GM18867 (cell line): ENCODE measurements around the gene ATG16L2.
"Not testable (repeated sequence)": the region's sequence is repeated elsewhere in the genome, so short reads cannot be mapped to it uniquely, and the experiment has no call there.

Experiments used
- ATAC-seq: cut with Tn5 transposase; IDR thresholded peaks from one replicate; pipeline ENCODE4 v1.9.1; 2021; ENCODE audit warnings: mild to moderate bottlenecking, moderate library complexity; ENCODE audit not compliant: unreplicated experiment

The ATG16L2 gene

DNA sequence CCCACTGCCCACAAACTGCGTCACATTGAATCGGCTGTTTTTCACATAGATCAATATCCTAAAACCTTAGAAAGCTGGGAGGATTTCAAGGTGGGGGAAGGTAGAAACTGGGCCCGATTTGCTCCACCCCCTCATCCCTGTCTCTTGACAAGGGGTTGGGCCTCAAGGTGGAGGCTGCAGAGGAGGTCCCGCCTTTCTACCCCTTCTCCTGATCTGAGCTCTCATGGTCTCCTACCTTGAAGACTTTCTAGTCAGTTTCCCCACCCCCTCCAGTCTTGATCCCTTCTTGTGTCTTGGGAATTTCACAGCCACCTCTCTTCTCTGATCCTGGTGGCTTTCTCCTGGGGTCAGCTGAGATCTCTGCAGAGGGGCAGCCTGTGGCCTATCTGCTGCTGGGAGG is 15.8 kb upstream of the ATG16L2 start:
- ATAC-seq, result no peak

DNA sequence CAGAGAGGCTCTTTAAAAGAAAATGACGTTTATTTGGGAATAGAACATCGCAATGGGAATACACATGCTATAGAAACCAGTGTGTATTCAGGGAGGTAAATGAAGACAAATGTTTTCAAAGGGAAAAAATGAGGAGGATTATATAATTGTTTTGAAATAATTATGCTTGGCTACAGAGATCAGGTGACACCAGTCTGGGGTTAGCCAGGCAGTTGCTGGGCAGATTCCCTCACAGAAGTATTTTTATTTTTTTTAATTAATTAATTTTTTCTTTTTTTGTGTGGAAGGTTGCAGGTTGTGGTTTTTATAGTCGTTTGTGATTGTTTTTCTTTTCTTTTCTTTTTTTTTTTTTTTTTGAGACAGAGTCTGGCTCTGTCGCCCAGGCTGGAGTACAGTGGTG is 14.8 kb upstream of the ATG16L2 start:
- no peak for ATAC-seq

DNA sequence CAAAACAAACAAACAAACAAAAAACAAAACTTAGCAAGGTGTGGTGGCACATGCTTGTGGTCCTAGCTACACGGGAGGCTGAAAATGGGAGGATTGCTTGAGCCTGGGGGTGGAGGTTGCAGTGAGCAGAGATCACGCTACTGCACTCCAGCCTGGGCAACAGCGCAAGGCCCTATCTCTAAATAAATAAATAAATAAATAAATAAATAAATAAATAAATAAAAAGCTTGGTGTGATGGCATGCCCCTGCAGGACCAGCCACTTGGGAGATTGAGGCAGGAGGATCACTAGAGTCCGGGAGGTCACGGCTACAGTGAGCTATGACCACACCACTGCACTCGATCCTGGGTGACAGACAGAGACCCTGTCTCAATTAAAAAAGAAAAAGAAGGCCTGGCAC is 11.4 kb upstream of the ATG16L2 start:
- ATAC-seq, result no peak

- no peak for ATAC-seq
Measured at GRCh38 chr11:72805216-72805615, 9.0 kb upstream of the ATG16L2 start.

- ATAC-seq, result not testable (repeated sequence)
Measured at GRCh38 chr11:72806378-72806777, 7.8 kb upstream of the ATG16L2 start.

DNA sequence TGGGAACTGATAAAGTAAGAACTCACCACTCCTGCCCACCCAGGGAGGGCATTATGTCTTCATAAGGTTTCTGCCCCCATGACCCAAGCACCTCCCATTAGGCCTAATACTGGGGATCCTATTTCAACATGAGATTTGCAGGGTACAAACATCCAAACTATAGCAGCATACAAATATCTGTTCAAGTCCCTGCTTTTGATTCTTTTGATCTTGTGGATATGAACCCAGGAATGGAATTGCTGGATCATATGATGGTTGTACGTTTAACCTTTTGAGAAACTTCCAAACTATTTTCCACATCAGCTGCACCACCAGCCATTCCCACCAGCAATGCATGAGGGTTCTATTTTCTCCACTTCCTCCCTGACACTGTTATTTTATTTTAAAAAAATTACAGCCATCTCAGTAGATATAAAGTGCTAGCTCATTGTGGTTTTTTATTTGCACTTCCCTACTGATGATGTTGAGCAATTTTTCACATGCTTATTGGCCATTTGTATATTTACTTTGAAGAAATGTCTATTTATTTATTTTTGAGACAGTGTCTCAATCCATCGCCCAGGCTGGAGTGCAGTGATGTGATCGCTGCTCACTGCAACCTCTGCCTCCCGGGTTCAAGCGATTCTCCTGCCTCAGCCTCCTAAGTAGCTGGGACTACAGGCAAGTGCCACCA is 7.1 kb upstream of the ATG16L2 start:
- no peak for ATAC-seq

- ATAC-seq, result no peak
Measured at GRCh38 chr11:72807792-72808191, 6.4 kb upstream of the ATG16L2 start.

- ATAC-seq, result no peak
Measured at GRCh38 chr11:72808331-72808798, 5.8 kb upstream of the ATG16L2 start.

GRCh38 chr11:72811686-72812085 is 2.5 kb upstream of the ATG16L2 start:
- ATAC-seq, result not testable (repeated sequence)

GRCh38 chr11:72812604-72812966 is 1.6 kb upstream of the ATG16L2 start:
- ATAC-seq, result no peak

DNA sequence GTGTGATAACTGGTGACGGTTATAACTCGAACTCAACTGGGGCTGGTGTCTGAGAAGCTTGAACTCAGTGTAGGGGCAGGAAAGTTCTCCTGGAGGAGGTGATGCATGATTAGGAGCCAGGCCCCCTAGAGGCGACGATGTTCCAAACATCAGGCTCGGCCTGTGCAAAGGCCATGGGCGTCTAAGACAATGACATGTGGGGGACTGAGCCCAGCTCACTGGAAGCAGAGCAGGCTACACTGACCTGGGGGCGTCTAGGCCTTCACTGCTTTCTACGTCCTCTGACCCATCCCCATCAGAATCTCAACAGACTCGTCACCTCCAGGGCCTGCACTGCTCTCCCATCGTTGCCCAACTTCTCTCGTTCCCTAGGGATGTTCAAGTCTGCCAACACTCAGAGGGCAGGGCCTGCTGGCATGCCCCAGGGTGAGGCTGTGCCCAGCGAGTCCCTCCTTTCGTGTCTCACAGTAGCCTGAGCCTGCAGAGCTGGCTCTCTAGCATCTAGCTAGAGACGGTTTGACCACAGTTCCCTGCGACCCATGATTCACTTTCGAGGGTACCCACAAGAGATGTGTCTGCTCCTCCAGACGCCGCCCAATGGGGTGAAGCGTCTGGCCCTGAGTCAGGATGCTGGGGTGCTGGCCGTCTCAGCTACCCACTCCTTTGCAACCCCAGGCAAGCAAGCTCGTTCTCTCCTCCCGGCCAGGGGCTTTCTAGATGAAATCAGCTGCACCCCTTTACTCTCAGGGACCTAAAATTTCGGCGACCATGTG is 1.1 kb upstream of the ATG16L2 start:
- ATAC-seq, result peak; percentile 25

DNA sequence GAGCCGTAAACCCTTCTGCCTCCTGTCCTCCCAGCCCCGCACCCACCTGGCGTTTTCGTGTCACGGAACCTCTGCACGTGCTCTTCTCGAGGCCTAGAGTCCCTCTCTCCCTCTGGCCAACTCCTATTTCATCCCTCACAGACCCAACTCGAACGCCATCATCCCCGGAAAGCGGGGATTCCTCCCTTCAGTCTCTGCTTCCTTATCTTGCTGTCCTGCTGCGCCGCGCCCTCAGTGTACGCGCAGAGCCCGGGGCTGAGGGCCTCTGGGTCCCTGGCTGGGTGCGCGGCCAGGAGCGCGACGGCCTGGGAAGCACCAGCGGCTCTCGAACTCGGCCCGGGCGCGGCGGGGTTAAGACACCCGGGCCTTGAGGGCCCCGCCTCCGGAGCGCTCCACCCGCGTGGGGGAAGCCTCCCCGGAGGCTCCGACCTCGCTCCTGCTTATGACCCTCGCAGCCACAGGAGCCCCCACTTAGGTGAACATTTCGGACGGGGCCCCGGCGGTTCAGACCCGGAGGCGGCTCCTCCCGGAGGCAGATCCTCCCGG is 398 bp upstream of the ATG16L2 start:
- ATAC-seq, result peak; percentile 50

DNA sequence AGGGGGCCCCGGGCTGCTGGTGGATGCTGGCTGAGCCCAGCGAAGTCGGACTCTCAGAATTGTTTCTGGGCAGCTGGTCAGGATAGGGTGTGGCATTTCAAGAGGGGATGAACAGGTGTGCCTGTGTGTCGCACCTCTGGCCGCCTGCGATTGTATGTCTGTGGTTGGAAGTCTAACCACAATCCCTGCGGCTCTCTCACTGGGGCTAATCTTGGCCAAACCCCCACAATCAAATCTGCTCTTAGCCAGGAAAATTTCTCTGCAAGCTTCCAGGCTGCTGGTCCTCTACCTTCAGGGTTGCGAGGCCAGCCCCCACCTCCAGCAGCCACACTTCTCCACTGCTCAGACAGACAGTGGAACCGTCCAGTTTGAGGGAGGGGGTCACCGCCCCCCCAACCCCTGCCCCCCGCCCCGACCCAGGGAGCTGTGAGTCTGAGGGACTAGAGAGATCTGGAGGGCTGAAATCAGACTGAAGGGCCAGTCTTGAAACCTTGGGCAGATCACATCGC is 953 bp downstream of the ATG16L2 start:
- peak; percentile 4 for ATAC-seq

- no peak for ATAC-seq
Measured at GRCh38 chr11:72816404-72816990, 2.3 kb downstream of the ATG16L2 start.

DNA sequence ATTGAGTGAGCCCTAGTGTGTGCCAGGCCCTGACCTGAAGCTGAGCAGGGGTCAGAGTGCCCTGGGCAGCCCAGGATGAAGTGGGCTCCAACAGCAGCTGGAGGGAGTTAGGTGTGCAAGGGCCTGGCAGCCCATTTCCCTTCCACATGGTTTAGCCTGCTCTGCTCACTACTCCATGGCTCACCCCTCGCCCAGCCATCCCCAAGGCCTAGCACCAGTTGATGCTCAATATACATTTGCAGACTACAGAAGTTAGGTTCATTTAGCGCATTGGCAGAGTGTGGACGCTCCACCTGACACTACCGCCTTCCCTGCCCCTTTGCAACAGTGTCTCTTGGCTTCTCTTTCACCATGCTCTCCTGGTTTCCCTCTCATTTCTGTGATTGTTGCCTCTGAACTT is 3.8 kb downstream of the ATG16L2 start:
- ATAC-seq, result no peak

DNA sequence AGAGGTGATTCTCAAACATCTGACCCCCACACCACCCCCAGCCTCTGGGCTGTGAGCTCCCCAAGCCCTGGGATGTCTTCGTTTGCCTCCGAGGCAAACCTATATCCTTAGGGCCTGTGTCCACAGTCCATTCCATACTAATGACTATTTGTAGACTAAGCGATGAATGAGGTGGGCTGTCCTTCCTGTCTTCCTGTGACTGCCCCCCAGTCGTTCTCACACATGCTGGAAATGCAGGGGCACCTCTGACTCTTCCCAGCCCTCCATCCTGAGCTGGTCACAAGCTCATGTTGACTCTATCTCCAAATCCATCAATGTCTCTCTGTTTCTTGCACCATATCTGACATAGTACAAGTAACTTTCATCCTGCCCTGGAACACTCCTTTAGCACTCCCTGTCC is 4.8 kb downstream of the ATG16L2 start:
- no peak for ATAC-seq

GRCh38 chr11:72820439-72821139 is 6.4 kb downstream of the ATG16L2 start:
- ATAC-seq, result no peak

- no peak for ATAC-seq
Measured at GRCh38 chr11:72821221-72821919, 7.2 kb downstream of the ATG16L2 start.

- peak; percentile 75 for ATAC-seq
Measured at GRCh38 chr11:72821920-72822799, 7.9 kb downstream of the ATG16L2 start.
